Activated CD8-positive, alpha-beta memory T cell treated with anti-CD3 and anti-CD28 coated beads, Interleukin-2, amount 50 U/mL, for 48 hours (primary cell): ENCODE measurements around the gene CPNE1.

Source experiments
- DNase-seq: peaks from one replicate; pipeline ENCODE4 v3.0.0-alpha.2; 2020

Gene CPNE1

DNA sequence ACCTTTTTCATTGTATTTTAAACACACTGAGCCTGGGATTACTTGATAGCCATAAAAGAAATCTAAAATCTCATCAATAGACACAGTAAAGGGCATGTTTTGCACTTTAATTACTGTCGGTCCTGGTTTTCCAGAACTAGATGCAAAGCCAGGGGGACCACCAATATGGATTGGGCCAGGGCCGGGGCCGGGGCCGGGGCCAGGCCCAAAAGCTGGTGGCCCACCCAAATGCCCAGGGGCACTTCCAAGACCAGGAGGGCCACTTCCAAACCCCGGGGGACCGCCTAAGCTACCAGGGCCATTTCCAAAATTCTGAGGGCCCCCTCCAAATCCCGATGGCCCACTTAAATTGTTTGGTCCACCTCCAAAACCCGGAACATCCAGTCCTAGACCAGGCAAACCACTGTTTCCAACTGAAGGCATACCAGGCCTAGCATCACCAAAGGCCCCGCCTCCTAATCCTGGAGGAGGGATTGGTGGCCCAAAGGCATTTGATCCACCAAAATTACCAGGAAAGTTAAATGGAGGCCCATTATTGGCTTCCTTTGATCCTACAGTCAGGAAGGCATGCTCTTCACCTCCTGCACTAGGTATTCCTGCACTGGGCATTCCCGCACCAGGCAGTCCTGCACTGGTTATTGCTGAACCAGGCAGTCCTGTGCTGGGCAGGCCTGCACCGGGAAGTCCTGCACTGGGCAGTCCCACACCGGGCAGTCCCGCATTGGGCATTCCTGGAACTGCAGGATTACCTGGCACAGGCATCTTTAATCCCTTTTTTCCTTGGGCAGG is 11.9 kb downstream of the CPNE1 start:
- no peak for DNase-seq

DNA sequence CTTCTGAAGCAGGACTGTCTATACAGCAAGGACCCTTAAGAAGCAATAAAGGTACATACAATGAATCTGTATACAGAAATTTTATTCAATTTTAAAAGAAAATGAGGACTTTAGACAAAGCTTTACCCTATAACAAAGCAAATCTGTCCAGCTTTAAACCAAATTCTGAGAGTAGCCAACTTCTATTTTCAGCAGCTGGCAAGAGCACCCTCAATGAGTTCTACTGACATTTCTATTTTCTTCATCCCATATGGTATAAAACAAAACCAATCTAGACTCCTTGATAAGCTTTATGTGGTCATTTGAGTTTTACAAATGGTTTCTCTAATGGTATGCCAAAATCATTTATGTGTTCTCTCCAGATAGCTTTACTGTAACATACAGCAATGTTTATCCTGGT is 12.7 kb downstream of the CPNE1 start:
- no peak for DNase-seq

DNA sequence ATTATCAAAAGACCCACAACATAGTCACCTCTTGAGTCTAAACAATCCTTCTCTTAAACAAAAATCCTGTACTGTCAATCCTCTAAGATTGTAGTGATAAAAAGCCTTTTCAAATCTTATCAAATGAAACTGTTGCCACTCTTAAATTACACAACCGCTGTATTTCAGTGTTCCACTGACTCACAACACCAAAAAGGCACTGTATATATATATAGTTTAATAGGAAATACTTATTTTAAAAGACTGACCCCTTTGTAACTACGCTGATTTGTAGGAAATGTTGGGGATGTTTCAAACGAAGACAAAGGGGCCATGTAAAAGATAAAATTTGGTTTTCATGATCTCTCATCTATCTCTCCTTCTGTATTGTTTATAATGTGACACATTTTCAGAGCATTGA is 14.1 kb downstream of the CPNE1 start:
- DNase-seq = no peak

DNA sequence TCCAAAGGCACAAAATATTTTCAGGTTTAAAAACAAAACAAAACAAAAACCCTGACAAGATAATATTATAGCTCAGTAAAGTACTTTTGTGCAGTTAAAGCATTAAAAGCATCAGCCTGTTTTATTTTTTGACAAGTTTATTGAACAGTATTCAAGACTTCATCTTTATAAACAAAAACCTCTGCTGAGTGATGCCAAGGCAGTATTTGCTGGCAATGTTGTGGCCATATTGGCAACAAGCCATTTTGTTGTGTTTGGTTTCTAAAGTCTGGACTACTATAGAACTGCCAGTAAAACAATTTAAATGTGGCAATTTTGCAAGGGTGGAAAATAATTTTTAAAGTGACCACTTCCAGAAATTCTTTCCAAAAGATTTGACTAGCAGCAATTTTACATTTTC is 15.9 kb downstream of the CPNE1 start:
- DNase-seq = no peak

DNA sequence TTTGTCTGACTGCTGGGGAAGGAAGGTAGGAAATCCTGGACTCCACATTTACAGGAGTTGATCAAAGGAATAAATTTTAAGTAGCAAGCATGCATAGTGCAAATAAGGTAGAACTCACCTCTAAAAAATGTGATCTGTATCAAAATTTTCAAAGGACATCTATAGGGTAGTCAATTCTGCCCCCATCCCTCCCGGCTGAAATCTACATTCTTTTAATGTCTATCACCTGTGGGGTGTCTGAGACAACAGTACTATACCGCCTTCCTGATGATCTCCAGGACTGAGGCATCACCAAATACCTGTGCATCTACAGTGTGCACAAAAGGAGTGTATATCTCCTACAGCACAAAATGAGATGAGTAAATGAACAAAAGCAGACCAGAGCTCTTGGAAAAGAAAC is 19.9 kb downstream of the CPNE1 start:
- no peak for DNase-seq

DNA sequence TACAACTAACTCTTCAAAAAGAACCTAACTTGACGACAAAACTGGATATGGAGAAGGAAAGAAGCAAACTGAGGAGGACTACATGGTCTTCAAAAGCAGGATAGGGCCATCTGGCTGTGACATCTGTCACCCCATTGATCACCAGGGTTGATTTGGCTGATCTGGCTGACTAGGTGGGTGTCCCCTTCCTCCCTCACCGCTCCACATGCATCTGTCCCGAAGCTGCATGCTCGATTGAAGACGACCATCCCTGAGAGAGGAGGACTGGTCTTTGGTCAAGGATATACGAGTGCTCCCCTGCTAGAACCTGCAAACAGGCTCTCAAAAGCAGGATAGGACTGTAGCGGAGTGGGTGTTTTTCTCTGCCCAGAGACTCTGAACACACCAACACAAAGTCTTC is 21.7 kb downstream of the CPNE1 start:
- no peak for DNase-seq

DNA sequence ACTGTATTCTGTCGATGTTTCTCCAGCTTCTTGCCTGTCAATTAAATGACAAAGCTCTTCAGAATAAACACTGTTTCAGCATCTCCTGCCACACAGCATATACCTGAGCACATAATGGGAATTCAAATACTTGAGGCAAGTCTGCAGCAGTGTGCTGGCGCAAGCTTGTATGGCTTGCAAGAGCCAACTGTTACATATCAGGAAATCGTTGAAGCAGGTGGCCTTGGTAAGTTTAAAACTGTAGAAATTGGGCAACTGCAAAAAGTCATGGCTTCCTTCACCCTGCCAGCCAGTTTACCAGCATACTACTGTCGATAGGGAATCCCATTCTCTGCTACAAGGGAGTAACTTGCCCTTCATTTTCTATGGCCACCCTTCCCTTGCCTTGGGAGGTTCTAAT is 23.0 kb downstream of the CPNE1 start:
- no peak for DNase-seq

DNA sequence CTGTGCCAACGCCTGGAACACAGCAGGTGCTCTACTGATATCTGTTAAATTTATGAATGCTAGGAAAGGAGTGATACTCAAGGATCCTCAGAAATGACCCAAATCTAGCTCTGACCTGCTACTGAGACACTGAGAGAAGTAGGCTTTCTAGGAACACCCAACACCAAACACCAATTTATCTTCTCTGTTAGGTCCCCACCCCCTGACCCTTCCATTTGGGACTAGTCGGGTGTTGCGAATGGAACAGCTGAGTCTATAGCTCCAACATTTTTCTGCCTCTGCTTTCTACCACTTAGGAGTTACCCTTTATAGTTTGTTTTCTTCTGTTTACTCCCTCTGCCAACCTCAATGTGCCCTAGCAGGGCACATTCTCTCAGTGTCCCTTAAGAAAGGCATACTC is 24.0 kb downstream of the CPNE1 start:
- no peak for DNase-seq

DNA sequence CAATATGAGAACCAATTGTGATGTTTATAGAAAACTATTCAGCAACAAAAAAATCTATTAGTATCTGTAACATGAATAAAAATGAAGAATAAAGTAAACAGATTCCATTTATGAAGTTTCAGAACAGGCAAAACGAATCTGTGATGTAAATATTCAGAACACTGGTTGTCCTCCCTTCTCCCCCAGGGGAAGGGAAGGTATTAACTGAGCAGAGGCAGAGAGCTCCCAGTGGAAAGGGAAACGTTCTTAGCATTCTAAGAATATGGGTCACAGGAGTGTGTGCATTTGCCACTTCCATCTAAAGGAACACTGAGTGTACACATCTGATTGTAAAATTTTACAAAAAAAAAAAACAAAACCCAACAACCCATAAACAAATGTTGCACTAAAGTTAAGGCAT is 25.9 kb downstream of the CPNE1 start:
- DNase-seq = no peak

DNA sequence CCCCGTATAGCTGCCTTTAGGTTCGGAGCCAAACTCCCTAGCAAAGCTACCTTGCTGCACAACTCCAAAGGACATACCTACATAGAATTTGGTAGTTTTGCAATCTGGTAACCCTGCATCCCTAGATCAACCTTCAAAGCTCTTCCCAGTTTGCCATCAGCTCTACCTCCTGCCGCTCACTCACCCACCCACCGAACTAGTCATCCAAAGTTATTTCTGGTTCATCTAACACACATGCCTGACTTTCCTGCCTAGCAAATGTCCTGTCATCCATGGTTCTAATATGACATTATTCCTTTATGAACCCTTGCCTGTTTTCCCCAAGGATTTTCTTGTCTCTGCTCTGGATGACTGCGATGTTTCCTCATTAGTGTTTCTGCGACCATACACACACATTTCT is 27.4 kb downstream of the CPNE1 start:
- DNase-seq = no peak

DNA sequence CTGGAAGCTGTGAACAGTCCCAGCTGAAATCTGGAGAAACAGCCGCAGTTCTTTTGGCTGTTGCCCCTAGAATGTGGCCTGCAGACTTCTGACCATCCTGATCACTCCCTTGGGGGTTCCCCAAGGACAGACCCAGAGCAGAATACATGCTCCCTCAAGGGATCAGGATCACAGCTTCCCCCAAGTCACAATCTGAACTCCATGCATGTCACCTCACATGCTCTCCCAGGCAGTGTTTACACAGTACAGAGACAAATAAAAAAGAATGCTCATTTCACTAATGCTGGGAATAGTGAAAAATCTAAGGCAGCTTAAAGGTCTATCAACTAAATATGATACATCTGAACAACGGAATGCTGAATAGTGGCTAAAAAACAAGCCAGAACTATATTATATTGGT is 28.6 kb downstream of the CPNE1 start:
- no peak for DNase-seq

DNA sequence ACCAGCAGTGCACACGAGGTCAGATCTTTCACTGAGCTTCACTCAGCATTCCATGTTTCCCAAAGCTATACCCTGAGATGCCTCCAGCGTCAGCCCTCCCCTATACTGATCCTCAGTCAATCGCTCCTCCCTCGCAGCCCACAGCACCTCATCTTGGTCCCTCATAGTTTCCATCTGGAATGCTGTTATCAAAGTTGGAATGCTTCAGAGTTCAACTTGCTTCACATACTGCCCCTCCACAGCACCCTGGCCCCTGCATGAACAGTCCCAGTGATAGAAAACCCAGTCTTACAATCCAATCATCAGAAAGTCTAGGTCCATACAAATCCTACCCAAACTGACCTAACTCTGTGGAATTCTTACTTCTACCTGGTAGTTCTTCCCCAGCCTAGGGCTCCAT is 29.0 kb downstream of the CPNE1 start:
- DNase-seq = no peak

DNA sequence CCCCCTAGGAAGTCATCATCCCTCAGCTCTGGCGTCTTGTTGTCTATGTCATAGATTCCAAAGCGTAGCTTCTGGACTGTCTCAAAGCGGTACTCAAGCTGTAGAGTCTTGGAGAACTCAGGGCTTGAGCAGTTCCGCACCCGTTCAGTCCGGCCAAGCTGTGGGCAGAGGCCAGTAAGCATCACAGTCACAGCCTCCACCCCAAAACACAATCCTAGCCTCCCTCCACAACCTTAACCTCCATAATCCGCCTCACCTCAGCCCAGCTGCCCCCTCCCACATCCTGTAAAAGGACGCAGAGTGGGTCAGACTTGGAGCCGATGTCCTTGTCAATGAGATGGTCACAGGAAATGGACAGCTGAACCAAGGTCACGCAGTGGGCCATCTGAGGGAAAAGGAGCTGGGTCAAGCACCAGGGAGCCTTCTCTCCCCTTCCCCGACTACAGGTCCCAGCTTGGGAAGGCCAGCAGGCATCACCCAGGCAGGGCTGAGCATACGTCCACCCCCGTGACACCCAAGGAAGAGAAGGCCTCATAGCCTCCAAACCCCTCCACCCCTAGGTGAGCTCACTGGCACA is 32.1 kb downstream of the CPNE1 start:
- DNase-seq = no peak

DNA sequence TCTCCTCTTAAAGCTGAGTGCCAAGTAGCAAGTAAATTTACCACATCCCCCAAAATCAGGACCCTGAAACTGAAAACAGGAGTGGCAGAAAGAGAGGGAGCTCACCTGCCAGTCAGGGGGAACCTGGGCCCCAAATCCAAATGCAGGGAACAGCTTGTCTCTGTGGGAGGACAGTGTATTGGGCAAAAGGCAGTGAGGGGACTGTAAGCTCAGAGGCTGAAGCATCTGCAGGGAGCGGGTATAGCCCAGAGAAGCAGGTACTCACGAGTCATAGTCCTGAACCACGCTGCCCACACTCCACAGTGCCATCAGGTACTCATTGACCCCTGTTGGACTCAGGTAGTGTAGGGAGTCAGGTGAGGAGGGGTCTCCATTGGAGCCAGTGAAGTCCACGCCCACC is 34.1 kb downstream of the CPNE1 start:
- no peak for DNase-seq

DNA sequence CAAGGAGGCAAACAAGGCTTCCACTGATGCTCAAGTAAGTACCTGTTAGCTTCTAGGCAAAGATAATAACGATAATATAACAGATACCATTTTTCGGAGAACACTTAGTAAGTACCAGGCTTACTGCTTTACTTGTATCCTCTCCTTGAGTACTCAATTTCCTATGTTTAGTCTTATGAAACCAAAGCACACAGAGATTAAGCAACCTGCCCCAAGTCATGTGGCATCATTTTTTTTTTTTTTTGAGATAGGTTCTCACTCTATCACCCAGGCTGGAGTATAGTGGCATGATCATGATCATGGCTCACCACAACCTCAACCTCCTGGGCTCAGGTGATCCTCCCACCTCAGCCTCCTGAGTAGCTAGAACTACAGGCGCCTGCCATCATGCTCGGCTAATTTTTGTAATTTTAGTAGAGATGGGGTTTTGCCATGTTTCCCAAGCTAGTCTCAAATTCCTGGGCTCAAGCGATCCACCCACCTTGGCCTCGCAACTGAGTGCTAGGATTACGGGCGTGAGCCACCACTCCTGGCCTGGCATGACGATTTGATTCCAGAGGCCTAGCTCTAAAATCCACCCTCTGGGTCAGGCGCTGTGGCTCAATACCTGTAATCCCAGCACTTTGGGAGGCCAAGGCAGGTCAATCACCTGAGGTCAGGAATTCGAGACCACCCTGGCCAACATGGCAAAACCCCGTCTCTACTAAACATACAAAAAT is 35.1 kb downstream of the CPNE1 start:
- no peak for DNase-seq

DNA sequence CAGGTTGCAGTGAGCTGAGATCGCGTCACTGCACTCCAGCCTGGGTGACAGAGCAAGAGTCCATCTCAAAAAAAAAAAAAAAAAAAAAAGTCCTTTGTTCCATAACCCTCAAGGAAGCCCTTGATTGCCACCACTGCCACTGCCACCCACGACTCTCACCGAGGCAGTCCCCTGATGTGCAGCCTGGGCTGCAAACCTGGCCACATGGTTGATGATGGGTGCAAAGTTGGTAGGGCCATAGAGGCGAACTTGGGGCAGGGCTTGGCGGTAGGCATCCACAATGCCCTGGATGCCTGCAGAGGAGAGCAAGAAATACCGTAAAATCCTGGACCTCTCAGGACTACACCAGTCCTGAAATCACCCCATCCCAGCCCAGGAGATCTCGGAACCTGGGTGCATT is 37.6 kb downstream of the CPNE1 start:
- DNase-seq = peak; percentile 34

DNA sequence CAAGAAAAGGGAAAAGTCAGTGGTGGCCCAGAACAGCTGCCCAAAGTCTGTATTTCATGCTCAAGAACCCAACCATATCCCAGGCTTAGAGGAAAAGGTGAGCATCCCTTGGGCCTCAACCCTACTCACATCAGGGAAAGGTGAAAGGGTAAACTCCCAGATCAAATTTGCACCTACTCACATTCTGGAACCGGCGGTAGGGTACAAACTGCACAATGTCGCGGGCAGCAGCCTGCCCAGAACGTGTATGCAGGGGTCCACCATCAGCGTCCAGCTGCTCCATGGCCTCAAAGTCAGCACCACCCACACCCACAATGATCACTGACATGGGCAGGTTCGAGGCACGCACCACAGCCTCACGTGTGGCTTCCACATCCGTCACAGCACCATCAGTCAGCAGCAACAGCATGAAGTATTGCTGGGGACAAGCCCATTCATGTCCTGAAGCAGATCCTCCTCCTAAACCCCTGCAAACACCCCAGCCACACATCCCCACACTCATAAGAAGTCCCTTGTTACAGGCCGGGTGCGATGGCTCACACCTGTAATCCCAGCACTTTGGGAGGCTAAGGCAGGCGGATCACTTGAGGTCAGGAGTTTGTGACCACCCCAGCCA is 38.2 kb downstream of the CPNE1 start:
- DNase-seq = peak; percentile 20

DNA sequence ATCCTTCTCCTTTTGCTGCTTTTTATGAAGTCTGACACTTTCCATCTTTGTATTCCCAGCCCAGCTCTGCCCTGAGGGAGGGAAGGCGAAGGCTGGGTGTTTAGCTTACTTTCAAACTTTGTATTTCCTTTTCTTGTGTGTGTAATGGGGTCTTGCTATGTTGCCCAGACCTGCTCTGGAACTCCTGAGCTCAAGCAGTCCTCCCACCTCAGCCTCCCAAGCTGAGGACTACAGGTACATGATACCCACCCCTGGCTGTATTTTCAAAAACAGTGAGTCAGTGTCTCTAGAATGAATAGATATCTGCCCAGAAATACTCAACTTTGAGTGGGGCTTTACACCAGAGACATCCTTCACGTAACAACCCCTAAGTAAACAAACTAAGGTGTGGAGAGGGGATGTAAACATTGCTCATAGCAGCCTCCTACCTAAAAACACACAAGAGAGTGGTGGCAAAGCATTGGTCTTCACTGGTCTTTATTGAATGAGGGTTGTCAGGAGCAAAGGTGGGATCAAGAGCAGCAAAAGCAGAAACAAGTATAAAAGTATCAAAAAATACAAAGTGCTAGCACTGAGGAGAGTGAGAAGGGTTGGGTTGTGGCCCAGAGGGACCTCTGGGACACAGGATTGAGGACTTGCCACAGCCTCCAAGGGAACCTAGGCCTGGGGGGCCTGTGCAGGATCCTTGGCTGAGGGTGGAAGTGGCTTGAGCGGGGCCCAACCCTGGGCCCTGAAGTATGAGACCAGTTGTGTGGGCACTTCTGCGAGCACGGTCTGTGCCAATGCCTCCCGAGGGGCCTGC is 38.9 kb downstream of the CPNE1 start:
- DNase-seq = peak; percentile 13

DNA sequence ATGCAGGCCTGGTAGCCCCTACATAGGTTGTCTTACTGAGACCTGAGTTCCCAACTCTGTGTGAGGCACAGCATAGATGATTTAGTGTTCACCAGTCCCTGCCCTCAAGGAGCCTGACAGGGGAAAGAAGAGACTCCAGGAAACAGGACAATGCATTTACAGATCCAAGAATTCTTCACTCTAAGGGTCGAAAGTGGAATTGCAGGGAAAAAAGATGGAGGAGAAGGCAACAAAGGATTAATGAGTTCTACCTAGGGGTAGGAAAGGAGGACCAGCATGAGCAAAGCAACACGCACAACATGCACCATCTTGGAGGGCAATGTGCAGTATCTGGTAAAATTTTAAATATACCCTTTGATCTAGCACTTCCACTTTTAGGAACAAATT is 43.1 kb downstream of the CPNE1 start:
- no peak for DNase-seq

DNA sequence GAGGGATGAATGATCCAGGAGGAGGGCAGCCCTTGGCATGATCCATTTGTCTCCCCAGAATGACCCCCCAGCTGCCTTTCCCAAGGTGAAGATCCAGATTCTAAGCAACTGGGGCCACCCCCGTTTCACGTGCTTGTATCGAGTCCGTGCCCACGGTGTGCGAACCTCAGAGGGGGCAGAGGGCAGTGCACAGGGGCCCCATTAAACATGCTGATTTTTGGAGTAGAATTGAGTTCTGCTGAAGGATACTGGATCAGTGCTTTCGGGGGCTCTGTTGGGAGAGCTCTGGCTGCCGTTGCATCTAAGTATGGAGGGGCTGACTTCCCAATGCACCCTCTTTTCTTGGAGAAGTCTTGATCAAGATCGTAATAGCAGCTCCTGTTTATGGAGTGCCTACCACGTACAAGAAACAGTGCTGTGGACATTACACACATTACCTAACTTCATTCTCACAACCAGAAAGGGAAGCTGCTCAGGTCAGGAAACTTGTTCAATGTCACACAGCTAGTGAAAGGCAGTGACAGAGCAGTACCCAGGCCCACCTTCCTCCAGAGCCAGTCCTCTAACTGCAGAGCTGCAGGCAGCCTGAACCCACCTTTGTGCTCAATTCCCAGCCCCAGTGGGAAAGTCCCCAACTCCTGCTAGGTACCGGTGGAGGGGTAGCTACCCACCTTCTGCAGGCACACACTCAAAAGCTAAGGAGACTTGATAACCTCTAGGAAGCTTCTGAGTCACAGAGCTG is 43.7 kb downstream of the CPNE1 start:
- DNase-seq = no peak

DNA sequence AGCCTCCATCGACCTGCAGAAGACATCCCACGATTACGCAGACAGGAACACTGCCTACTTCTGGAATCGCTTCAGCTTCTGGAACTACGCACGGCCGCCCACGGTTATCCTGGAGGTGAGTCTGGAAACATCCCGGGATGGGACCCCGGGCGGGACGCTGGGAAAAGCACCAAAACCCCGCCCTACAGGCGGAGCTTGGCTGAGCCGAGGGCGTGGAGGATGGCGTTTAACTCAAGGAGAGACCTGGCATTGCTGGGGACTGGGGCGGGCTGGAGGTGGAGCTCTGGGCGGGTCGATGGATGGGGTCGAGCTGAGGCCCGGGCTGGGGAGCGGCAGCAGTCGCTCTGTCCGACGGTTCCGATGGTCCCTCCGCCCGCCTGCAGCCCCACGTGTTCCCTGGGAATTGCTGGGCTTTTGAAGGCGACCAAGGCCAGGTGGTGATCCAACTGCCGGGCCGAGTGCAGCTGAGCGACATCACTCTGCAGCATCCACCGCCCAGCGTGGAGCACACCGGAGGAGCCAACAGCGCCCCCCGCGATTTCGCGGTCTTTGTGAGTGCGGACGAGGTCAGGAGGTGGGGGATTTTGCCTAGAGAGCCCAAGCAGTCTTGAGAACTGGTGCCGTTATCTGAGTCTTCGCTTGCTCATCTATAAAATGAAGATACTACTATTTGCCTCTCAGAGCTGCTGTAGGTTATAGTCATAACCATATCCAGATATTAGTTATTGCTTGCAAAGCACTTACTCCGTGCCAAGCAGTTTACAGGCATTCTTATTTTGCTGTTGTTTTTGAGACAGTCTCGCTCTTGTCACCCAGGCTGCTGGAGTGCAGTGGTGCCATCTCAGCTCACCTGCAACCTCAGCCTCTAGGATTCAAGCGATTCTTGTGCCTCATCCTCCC is 45.3 kb downstream of the CPNE1 start:
- DNase-seq = peak; percentile 91
